Ovary (tissue), 9 donors: ENCODE results near the gene SPP1. TPM values are rescaled to one million over a fixed set of nuclear protein-coding genes. Genes with fewer than 3 reads are reported as not detected.

Experiments
- polyA plus RNA-seq, 2 donors: library from polyadenylated mRNA; stranded (reverse); fragments of 200-250 nt in 1 of 2; fragments of 350-450 nt in 1 of 2; fragmentation: Illumina TruSeq in 1 of 2; extraction: RNeasy Lipid Tissue Mini Kit (QIAGEN cat#74804) in 1 of 2; gene quantifications; one replicate each; pipeline ENCODE4 v1.2.3, GENCODE V29; 2013 to 2014
- small RNA-seq: library from RNA; depleted of rRNA; stranded (forward); fragments of <200 nt; gene quantifications from one replicate; pipeline ENCODE3, GENCODE V24; 2016
- total RNA-seq, 7 donors: library from RNA; depleted of rRNA in 2 of 7; stranded (reverse); fragments of >200 nt in 2 of 7; fragmentation: NEBNext Ultra II Directional in 3 of 7; extraction: Animal tissue kit (Norgen Biotek cat#: 25700) in 3 of 7; gene quantifications; one replicate each; pipeline versions ENCODE4 v1.1.0 to v1.2.4, GENCODE V29; 2016 to 2023
- donor health status: DM: no; HTN: no; CAD: no; lungs with moderate emphysema.
- donor health status: DM: no; HTN: no; CAD: no.
- donor health status: Bipolar disorder and iron deficiency.
- donor health status: DM: yes; HTN: yes; CAD: no.
- donor health status: DM: no; HTN: no; CAD: no.
- donor health status: DM: yes; HTN: yes; CAD: no.

SPP1 gene
- total and polyA plus RNA-seq, 9 donors = 5.6 to 88.7 (median 23.7) TPM

Small RNA genes within 50 kb of the gene (small RNA-seq; reads per million reads assigned to genes)
- not detected for gene RNU1-36P

Other genes with a start within 250 kb of the SPP1 start
- not detected for gene IBSP, start 176.2 kb upstream of the SPP1 start, total RNA-seq
- gene IBSP, start 176.2 kb upstream of the SPP1 start, polyA plus RNA-seq = not detected
- under 1 TPM in 1 of 7 donors, not detected in 6; 0.11 TPM for gene MEPE, start 142.7 kb upstream of the SPP1 start, total RNA-seq
- not detected for gene MEPE, start 142.7 kb upstream of the SPP1 start, polyA plus RNA-seq
- 10 to 100 TPM; 43.4 to 66.9 (median 52.5) TPM for gene PKD2, start 31.9 kb downstream of the SPP1 start, total RNA-seq
- 10 to 100 TPM; 35.7 to 63.5 TPM for gene PKD2, start 31.9 kb downstream of the SPP1 start, polyA plus RNA-seq
- gene ABCG2, start 182.9 kb downstream of the SPP1 start, total RNA-seq = 10 to 100 TPM in 1 of 7 donors, 1 to 10 TPM in 6; 5.9 to 20.1 (median 6.7) TPM
- gene ABCG2, start 182.9 kb downstream of the SPP1 start, polyA plus RNA-seq = 10 to 100 TPM in 1 of 2 donors, 1 to 10 TPM in 1; 4.4 to 13.0 TPM